HG03460 (cell line): ENCODE data around the gene FMNL2.
"Not testable (repeated sequence)": the region's sequence is repeated elsewhere in the genome, so short reads cannot be mapped to it uniquely, and the experiment has no call there.

Experiments
- ATAC-seq: cut with Tn5 transposase; IDR thresholded peaks from one replicate; pipeline ENCODE4 v1.9.1; 2021; ENCODE audit not compliant: unreplicated experiment

The FMNL2 gene

GRCh38 chr2:152335016-152335725 is at the start of gene FMNL2:
TSS of gene FMNL2 (plus strand) at chr2:152335174.
- peak; percentile 84 for ATAC-seq

DNA sequence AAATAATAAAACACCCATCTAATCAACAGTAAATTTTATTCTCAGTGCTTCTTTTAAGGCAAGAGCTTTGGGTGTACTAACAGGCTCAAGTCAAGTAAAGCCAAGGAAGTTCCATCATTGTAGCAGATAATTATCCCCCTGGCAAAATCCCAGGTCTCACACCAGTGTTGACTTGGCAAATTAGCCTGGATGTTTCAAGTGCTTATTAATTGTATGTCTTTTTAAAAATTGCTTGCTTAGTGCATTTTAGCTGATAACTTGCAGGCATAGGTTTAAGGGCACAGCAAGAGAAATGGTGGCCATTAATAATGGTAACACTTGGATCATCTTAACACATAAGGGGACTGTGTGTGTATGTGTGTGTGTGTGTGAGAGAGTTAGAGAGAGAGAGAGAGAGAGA is 42.0 kb upstream of the FMNL2 start:
- no peak for ATAC-seq

DNA sequence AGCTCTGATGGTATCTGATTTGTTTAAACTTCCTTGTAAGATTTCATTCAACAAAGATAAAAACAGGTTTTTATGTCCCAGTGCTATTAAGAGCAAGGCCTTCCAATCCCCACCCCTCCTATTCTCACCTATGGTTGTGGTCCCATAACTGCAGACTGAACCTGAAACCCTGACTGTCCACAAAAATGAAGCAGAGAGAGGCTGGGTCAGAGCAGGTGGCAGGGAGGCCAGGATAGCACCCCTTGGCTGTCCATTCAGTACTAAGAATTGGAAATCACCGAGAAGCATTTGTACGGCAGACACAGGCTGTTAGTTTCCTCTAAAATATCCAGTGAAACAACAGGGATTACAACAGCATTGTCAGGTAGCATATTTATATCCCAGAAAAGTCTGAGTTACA is 37.3 kb upstream of the FMNL2 start:
- no peak for ATAC-seq

DNA sequence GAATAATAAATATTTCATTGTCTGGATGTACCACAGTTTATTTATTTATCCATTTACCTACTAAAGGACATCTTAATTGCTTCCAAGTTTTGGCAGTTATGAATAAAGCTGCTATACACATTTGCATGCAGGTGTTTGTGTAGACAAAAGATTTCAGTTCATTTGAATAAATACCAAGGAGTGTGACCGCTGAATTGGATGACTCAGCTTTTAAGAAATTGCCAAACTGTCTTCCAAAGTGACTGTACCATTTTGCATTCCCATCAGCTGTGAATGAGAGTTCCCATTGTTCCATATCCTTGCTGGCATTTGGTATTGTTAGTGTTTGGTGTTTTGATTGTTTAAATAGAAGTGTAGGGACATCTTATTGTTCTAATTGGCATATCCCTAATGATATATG is 36.2 kb upstream of the FMNL2 start:
- ATAC-seq: no peak

- no peak for ATAC-seq
These were observed 33.8 kb upstream of the FMNL2 start for GRCh38 chr2:152301131-152301530.

DNA sequence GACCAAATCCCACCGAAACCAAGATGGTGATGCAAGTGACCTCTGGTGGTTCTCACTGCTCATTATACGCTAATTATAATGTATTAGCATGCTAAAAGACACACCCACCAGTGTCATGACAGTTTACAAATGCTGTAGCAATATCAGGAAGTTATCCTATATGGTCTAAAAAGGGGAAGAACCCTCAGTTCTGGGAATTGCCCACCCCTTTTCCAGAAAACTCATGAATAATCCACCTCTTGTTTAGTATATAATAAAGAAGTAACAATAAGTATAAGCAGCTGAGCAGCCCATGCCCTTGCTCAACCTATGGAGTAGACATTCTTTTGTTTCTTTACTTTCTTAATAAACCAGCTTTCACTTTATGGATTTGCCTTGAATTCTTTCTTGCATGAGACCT is 31.0 kb upstream of the FMNL2 start:
- ATAC-seq: no peak

- ATAC-seq: no peak
These were observed 30.1 kb upstream of the FMNL2 start for GRCh38 chr2:152304836-152305235.

DNA sequence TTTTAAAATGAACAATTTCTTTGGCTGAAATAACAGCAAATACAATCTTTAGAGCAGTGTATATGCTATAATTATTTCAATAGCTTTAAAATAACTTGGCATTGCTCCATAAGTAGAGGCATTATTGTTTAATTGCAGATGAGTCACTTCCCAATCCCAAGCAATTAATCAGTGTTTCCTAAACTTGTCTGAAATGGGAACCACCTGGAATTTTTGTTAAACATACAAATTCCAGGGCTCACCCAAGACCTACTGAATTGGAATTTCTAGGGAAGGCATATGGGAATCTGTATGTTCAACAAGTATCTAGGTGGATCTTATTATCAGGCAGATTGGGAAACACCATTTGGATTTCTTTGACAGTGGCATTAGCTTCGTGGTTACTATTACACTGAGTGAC is 27.1 kb upstream of the FMNL2 start:
- no peak for ATAC-seq

- ATAC-seq: no peak
These were observed 25.4 kb upstream of the FMNL2 start for GRCh38 chr2:152309352-152310214.

- ATAC-seq: no peak
These were observed 15.0 kb upstream of the FMNL2 start for GRCh38 chr2:152319822-152320570.

- no peak for ATAC-seq
These were observed 14.2 kb upstream of the FMNL2 start for GRCh38 chr2:152320814-152321213.

DNA sequence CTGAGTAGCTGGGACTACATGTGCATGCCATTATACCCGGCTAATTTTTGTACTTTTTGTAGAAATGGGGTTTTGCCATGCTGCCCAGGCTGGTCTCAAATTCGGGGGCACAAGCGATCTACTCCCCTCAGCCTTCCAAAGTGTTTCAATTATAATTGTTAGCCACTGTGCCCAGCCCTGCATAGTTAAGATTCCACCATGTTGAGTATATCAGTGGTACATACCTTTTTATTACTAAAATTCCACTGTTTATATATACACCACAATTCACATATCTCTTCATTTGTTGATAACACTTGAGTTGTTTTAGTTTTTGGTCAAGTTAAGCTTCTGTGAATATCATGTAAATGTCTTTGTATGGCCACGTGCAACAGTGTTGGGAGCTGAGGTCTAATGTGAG is 12.8 kb upstream of the FMNL2 start:
- no peak for ATAC-seq

DNA sequence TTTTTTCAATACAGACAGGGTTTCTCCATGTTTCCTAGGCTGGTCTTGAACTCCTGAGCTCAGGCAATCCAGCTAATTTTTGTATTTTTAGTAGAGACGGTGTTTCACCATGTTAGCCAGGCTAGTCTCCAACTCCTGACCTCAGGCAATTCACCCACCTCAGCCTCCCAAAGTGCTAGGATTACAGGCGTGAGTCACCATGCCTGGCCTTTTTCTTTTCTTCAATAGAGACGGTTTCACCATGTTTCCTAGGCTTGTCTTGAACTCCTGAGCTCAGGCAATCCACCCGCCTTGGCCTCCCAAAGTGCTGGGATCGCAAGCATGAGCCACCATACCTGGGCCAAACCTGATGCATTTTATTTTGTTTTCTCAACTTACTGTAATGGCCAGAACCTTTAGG is 9.8 kb upstream of the FMNL2 start:
- not testable (repeated sequence) for ATAC-seq

DNA sequence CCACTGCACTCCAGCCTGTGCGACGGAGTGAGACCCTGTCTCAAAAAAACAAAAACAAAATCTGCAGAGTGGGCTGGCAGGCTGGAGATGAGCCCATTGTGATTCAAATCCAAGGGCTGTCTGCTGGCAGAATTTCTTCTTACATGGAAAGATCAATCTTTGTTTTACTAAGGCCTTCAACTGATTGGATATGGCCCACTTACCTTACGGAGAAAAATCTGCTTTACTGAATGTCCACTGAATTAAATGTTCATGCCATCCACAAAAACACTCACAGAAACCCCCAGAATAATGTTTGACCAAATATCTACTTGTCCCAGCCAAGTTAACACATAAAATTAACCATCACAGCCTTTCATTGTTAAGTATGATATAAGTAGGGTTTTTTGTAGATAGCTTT is 8.3 kb upstream of the FMNL2 start:
- no peak for ATAC-seq

- no peak for ATAC-seq
These were observed 7.0 kb upstream of the FMNL2 start for GRCh38 chr2:152328013-152328412.

DNA sequence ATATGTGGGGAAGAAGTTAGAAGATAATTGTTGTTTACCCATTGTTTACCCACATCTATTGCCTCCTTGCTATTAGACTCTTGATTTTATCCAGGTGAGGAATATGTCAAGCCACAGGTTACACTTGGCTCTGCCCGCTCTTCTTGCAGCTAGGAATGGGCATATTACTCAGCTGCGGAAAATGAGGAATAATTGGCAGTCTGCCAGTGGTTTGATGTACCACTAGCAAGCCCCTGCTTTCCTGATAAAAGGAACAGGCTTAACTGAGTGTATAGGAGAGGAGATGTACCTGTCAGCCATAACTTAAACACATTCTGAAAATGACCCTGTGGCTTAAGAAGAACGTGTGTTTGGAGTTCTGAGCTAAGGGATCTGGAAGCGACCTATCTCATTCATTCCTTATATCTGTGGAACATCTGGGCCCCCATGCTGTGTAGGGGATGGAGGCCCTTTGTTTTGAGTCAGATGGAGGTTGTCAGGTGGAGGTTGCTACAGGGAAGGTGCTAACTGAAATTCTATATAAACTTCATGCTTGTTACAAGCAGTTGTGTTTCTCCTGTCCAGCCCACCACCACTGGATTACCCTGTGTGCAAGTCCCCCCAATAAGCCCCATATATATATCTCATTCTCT is 4.6 kb upstream of the FMNL2 start:
- ATAC-seq: no peak

DNA sequence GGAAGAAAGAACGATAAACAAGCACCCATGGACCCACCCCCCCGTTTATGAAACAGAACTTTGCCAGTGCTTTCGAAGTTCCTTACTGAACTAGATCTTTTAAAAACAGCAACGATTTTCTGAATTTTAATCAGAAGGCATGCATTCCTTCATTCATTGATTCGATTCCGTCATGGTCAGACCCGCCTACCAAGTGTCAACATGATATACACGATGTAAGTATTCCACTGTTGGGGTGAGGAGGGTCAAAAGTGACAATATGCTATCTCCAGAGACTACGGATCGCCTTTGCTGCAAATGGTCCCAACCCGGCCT is 316 bp upstream of the FMNL2 start:
- ATAC-seq: no peak

GRCh38 chr2:152335726-152336118 is 748 bp downstream of the FMNL2 start:
- ATAC-seq: no peak

GRCh38 chr2:152336119-152336853 is 1.3 kb downstream of the FMNL2 start:
- ATAC-seq: no peak

DNA sequence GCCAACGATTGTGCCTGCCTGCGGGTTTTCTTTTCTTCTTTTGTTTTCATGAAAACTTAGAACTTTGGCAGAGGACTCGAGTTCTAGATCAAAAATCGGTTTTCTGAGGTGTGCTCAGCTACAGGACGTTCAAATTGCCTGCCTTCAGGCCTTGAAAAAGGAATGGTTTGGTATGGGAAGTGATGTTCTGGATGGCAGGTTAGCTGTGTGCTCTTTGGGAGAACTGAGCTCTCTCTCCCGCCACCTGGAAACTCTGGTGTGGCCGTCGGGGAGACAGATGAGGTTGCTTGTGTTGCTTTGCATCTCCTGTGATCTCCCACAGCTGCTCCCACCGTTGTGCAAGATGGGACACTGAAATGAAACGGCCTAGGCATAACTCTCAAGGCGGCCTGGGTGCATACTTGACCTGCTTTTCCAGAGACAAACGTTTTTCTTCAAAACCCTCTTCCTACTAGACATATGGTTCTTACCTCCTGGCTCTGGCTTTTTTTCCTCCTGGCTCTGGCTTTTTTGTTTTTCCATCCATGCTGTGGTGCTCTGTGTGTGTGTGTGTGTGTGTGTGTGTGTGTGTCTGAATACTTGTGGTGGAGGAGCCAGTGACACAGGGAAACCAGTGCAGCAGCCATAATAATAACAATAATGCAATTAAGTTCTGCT is 2.0 kb downstream of the FMNL2 start:
- no peak for ATAC-seq
